Measurements from ENCODE around the gene DDX51. TPM values are rescaled to one million over a fixed set of nuclear protein-coding genes. Genes with fewer than 3 reads are reported as not detected.

The DDX51 gene
- total RNA-seq, 3 donors from 2014 or later = 11.2 to 16.7 (median 16.4) TPM

DNA sequence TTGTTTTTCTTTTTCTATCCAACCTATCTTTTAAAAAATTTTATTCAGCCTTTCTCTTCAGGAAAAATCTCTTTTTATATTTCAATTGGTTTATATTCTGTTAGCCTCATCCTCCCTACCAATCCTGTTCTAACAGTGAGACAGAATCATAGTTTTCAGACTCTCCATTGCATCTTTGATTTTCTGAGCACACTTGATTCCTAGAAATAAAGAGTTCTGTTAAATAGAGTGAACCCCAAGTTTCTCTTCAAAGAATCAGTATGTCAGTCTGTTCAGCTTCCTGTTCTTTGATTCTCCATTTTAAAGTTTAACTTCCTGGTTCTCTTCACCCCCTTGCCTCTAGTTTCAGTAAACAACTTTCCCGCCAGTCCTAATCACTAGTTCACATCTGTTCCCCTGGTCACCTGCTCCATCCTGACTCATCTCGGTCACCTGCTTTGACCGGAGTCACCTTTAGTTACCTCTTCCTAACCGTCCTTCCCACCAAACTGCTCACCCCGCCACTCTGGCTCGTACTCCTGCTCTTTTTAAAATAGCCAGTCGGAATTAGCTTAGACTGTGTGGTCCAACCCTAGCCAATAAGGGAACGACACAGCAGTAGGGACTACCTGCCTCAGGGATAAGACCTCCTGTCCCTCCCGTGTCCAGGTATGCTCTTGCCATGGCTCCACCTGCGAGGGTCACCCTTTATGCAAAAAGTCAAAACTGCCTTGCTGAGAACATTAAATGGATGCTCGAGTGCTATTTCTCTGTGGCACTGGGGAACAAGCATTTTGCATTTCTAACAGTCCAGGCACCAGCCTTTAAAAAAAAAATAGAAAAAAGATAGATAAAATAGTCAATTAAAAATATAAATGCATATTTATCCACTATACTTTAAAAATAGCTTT, 48.4 kb downstream of the DDX51 start:
- TF ChIP-seq POLR2AphosphoS5 (IDR thresholded peaks at IDR 0.05) (no peak), POLR2A (IDR thresholded peaks at IDR 0.05) (no peak)
- TF ChIP-seq, protein P1, sequence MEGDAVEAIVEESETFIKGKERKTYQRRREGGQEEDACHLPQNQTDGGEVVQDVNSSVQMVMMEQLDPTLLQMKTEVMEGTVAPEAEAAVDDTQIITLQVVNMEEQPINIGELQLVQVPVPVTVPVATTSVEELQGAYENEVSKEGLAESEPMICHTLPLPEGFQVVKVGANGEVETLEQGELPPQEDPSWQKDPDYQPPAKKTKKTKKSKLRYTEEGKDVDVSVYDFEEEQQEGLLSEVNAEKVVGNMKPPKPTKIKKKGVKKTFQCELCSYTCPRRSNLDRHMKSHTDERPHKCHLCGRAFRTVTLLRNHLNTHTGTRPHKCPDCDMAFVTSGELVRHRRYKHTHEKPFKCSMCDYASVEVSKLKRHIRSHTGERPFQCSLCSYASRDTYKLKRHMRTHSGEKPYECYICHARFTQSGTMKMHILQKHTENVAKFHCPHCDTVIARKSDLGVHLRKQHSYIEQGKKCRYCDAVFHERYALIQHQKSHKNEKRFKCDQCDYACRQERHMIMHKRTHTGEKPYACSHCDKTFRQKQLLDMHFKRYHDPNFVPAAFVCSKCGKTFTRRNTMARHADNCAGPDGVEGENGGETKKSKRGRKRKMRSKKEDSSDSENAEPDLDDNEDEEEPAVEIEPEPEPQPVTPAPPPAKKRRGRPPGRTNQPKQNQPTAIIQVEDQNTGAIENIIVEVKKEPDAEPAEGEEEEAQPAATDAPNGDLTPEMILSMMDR (IDR thresholded peaks at IDR 0.05) = no peak
- DNase-seq (ENCODE audit: low spot score in 2 of 2) = no peak
- intact Hi-C loops (cut with DNase I; ENCODE audit: low total_unique reads) = no loop called here
- no peaks in the 10 kb centered on the region for H3K4me1 ChIP-seq
- H3K27me3 ChIP-seq = no peaks in the 10 kb centered on the region
- H3K27ac ChIP-seq = no peak overlapping the region
- H3K4me3 ChIP-seq = no peak overlapping the region
- H3K36me3 ChIP-seq = no peaks in the 10 kb centered on the region
- no peaks in the 10 kb centered on the region for H3K9me3 ChIP-seq

DNA sequence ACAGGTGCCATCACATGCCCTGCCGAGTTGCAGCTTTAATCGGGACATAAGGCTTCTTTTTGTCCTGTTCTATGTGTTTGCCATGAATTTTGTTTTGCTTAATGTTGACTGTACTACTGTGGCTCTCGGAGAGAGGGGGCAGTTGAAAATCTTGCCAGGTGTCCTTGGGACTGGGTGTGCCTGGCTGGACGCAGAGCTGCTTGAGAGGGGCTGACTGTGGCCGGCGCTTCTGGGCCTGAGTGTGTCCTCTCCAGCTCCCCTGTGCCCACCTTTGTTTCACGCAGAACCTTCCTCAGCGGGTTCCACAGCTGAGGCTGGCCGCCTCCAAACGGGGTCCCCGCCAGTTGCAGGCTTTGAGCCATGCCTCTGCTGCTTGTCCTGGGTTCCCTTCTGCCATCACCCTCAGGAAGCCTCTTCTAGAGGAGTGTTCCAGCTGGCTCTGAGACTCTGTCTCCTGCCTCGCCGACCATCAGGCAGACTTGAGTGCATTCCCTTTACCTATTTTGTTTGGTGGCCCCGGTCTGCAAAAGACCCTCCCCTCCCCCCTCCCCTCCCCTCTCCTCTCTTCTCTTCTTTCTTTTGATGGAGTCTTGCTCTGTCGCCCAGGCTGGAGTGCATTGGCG, 49.7 kb downstream of the DDX51 start:
- intact Hi-C loops (cut with DNase I; ENCODE audit: low total_unique reads) = no loop called here
- H3K4me3 ChIP-seq = no peak overlapping the region
- TF ChIP-seq, protein P1 (IDR thresholded peaks at IDR 0.05) = no peak
- TF ChIP-seq POLR2A (IDR thresholded peaks at IDR 0.05) (no peak), POLR2AphosphoS5 (IDR thresholded peaks at IDR 0.05) (no peak)
- no peaks in the 10 kb centered on the region for H3K4me1 ChIP-seq
- no peaks in the 10 kb centered on the region for H3K36me3 ChIP-seq
- no peak overlapping the region for H3K27ac ChIP-seq
- H3K9me3 ChIP-seq = no peaks in the 10 kb centered on the region
- H3K27me3 ChIP-seq = no peaks in the 10 kb centered on the region
- DNase-seq (ENCODE audit: low spot score in 2 of 2) = no peak

DNA sequence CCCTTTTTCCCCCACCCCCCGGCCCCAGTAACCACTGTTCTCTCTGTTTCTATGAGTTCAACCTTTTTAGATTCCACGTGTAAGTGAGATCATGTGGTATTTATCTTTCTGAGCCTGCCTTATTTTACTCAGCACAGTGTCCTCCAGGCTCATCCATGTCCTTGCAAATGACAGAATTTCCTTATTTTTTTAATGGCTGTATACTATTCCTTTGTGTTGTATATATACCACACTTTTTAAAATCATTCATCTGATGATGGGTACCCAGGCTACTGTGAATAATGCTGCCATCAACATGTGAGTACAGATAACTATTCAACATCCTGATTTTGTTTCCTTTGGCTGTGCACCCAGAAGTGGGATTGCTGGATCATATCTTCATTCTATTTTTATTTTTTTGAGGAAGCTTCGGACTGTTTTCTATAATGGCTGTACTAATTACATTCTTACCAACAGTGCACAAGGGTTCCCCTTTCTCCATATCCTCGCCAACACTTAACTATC, 54.7 kb downstream of the DDX51 start:
- TF ChIP-seq POLR2AphosphoS5 (IDR thresholded peaks at IDR 0.05) = no peak
- TF ChIP-seq POLR2A (IDR thresholded peaks at IDR 0.05) = no peak
- DNase-seq (ENCODE audit: low spot score in 2 of 2) = no peak
- Histone ChIP-seq H3K36me3 (no peaks in the 10 kb centered on the region), H3K4me3 (no peak overlapping the region), H3K9me3 (no peaks in the 10 kb centered on the region), H3K27ac (no peak overlapping the region), H3K4me1 (no peaks in the 10 kb centered on the region), H3K27me3 (no peaks in the 10 kb centered on the region)
- intact Hi-C loops (cut with DNase I; ENCODE audit: low total_unique reads) = no loop called here

Other genes with a start within 250 kb of the DDX51 start
- 10 to 100 TPM; 14.8 to 18.6 (median 17.0) TPM for gene ULK1, start 249.7 kb downstream of the DDX51 start, total RNA-seq
- 10 to 100 TPM in 2 of 3 donors, 1 to 10 TPM in 1; 8.8 to 31.5 (median 20.9) TPM for gene PUS1, start 215.0 kb downstream of the DDX51 start, total RNA-seq
- 10 to 100 TPM; 20.3 to 27.2 (median 24.4) TPM for gene EP400, start 194.4 kb downstream of the DDX51 start, total RNA-seq
- gene NOC4L, start 138 bp upstream of the DDX51 start, total RNA-seq = 10 to 100 TPM; 10.1 to 14.3 (median 11.1) TPM
- 1 to 10 TPM in 1 of 3 donors, not detected in 2; 2.9 TPM for gene GALNT9, start 185.3 kb upstream of the DDX51 start, total RNA-seq